SK-N-MC (cell line): Measurements from ENCODE around the gene GDF10.

Source experiments
- EZH2 ChIP-seq: fragments of 200-600 bp; sonication (generic); IDR thresholded peaks from one replicate; pipeline ENCODE4 v1.6.1; 2017; ENCODE audit warnings: antibody characterized with exemption
- FOXP2 ChIP-seq: optimal IDR thresholded peaks from 2 replicates; pipeline ENCODE3; 2011; ENCODE audit warnings: mild to moderate bottlenecking, moderate library complexity; ENCODE audit not compliant: insufficient read depth; ENCODE audit errors: extremely low read length, control extremely low read depth

GRCh38 chr10:47359626-47360418 is 59.8 kb downstream of the GDF10 start:
- TF ChIP-seq EZH2, result no peak
- TF ChIP-seq FOXP2, result no peak
